Central memory CD8-positive, alpha-beta T cell (primary cell): ENCODE data around the gene MED12L.
"Not testable (repeated sequence)": the region's sequence is repeated elsewhere in the genome, so short reads cannot be mapped to it uniquely, and the experiment has no call there.

Experiments used
- ATAC-seq: fragments of 150-1000 bp; cut with Tn5 transposase; replicated peaks from 2 replicates; pipeline ENCODE4 v1.10.0; 2022; ENCODE audit warnings: mild to moderate bottlenecking, moderate FRiP score, moderate number of reproducible peaks; ENCODE audit not compliant: poor library complexity, severe bottlenecking; ENCODE audit errors: extremely low read depth
- DNase-seq, 2 donors: peaks; one replicate each; pipeline ENCODE4 v3.0.0; 2021; ENCODE audit warnings: low spot score in 2 of 2
- H3K27ac Mint-ChIP-seq: one replicate; pipeline ENCODE4 v1.8.0; 2022; ENCODE audit warnings: low read depth, mild to moderate bottlenecking, moderate library complexity, mixed read lengths
- H3K27me3 Mint-ChIP-seq: one replicate; pipeline ENCODE4 v1.8.0; 2022; ENCODE audit warnings: mixed read lengths
- H3K36me3 Mint-ChIP-seq: one replicate; pipeline ENCODE4 v1.8.0; 2022; ENCODE audit warnings: mild to moderate bottlenecking, moderate library complexity, mixed read lengths; ENCODE audit not compliant: insufficient read depth
- H3K4me1 Mint-ChIP-seq: one replicate; pipeline ENCODE4 v1.8.0; 2022; ENCODE audit warnings: mixed read lengths
- H3K4me3 Mint-ChIP-seq: one replicate; pipeline ENCODE4 v1.8.0; 2022; ENCODE audit warnings: mild to moderate bottlenecking, moderate library complexity, mixed read lengths
- H3K9me3 Mint-ChIP-seq: one replicate; pipeline ENCODE4 v1.8.0; 2022; ENCODE audit warnings: mixed read lengths

MED12L gene

GRCh38 chr3:151085227-151085888 lies at the start of gene MED12L:
Gene MED12L (plus strand): TSS chr3:151085664. CDS start chr3:151086927, 1,263 bp downstream.
- Mint-ChIP-seq H3K27me3 (peaks cover 81% of the 10 kb centered on the region), H3K9me3 (no peaks in the 10 kb centered on the region), H3K36me3 (peaks cover 4% of the 10 kb centered on the region), H3K27ac (no peak within 1 kb of the TSS), H3K4me3 (peak within 1 kb of the TSS; percentile 81), H3K4me1 (no peaks in the 10 kb centered on the region)
- no peak for ATAC-seq
- DNase-seq = peak in 1 of 2 donors; percentile 23

GRCh38 chr3:151037746-151038477 lies 47.6 kb upstream of the MED12L start:
- Mint-ChIP-seq H3K4me3 (no peak overlapping the region), H3K9me3 (no peaks in the 10 kb centered on the region), H3K4me1 (no peaks in the 10 kb centered on the region), H3K27me3 (peaks cover 4% of the 10 kb centered on the region), H3K27ac (no peak overlapping the region), H3K36me3 (no peaks in the 10 kb centered on the region)
- no peak for DNase-seq
- ATAC-seq = no peak

- Mint-ChIP-seq H3K27me3 (peaks cover 43% of the 10 kb centered on the region), H3K9me3 (no peaks in the 10 kb centered on the region), H3K27ac (no peak overlapping the region), H3K4me3 (no peak overlapping the region), H3K4me1 (no peaks in the 10 kb centered on the region), H3K36me3 (no peaks in the 10 kb centered on the region)
- no peak for ATAC-seq
- no peak for DNase-seq
Measured at GRCh38 chr3:151044706-151045105, 40.8 kb upstream of the MED12L start.

- DNase-seq = no peak
- Mint-ChIP-seq H3K4me3 (no peak overlapping the region), H3K36me3 (no peaks in the 10 kb centered on the region), H3K27ac (peak overlapping the region; percentile 32), H3K27me3 (peaks cover 50% of the 10 kb centered on the region), H3K4me1 (no peaks in the 10 kb centered on the region), H3K9me3 (no peaks in the 10 kb centered on the region)
- ATAC-seq = no peak
Measured at GRCh38 chr3:151047636-151048035, 37.8 kb upstream of the MED12L start.

GRCh38 chr3:151051533-151051932 lies 33.9 kb upstream of the MED12L start:
- DNase-seq (no peak), ATAC-seq (no peak)
- Mint-ChIP-seq H3K9me3 (no peaks in the 10 kb centered on the region), H3K27me3 (peaks cover 51% of the 10 kb centered on the region), H3K36me3 (no peaks in the 10 kb centered on the region), H3K4me3 (no peak overlapping the region), H3K27ac (no peak overlapping the region), H3K4me1 (no peaks in the 10 kb centered on the region)

GRCh38 chr3:151052346-151052745 lies 33.1 kb upstream of the MED12L start:
- H3K27me3 Mint-ChIP-seq = peaks cover 50% of the 10 kb centered on the region
- H3K4me3 Mint-ChIP-seq = no peak overlapping the region
- H3K36me3 Mint-ChIP-seq = no peaks in the 10 kb centered on the region
- DNase-seq (no peak), ATAC-seq (no peak)
- no peaks in the 10 kb centered on the region for H3K9me3 Mint-ChIP-seq
- no peaks in the 10 kb centered on the region for H3K4me1 Mint-ChIP-seq
- no peak overlapping the region for H3K27ac Mint-ChIP-seq

- ATAC-seq (no peak), DNase-seq (no peak)
- Mint-ChIP-seq H3K9me3 (no peaks in the 10 kb centered on the region), H3K36me3 (no peaks in the 10 kb centered on the region), H3K4me1 (no peaks in the 10 kb centered on the region), H3K4me3 (no peak overlapping the region), H3K27ac (no peak overlapping the region), H3K27me3 (peaks cover 54% of the 10 kb centered on the region)
Measured at GRCh38 chr3:151052756-151053155, 32.7 kb upstream of the MED12L start.

- DNase-seq = no peak
- Mint-ChIP-seq H3K27me3 (peaks cover 47% of the 10 kb centered on the region), H3K27ac (no peak overlapping the region), H3K4me1 (no peaks in the 10 kb centered on the region), H3K4me3 (no peak overlapping the region), H3K36me3 (no peaks in the 10 kb centered on the region), H3K9me3 (no peaks in the 10 kb centered on the region)
- ATAC-seq = no peak
Measured at GRCh38 chr3:151058740-151059139, 26.7 kb upstream of the MED12L start.

- no peak overlapping the region for H3K4me3 Mint-ChIP-seq
- H3K9me3 Mint-ChIP-seq = no peaks in the 10 kb centered on the region
- H3K27me3 Mint-ChIP-seq = peaks cover 37% of the 10 kb centered on the region
- no peaks in the 10 kb centered on the region for H3K4me1 Mint-ChIP-seq
- DNase-seq (no peak), ATAC-seq (no peak)
- H3K27ac Mint-ChIP-seq = no peak overlapping the region
- no peaks in the 10 kb centered on the region for H3K36me3 Mint-ChIP-seq
Measured at GRCh38 chr3:151062611-151063010, 22.9 kb upstream of the MED12L start.

- H3K36me3 Mint-ChIP-seq = no peaks in the 10 kb centered on the region
- H3K4me3 Mint-ChIP-seq = no peak overlapping the region
- DNase-seq (no peak), ATAC-seq (no peak)
- H3K4me1 Mint-ChIP-seq = no peaks in the 10 kb centered on the region
- no peak overlapping the region for H3K27ac Mint-ChIP-seq
- H3K27me3 Mint-ChIP-seq = peaks cover 27% of the 10 kb centered on the region
- no peaks in the 10 kb centered on the region for H3K9me3 Mint-ChIP-seq
Measured at GRCh38 chr3:151067158-151067557, 18.3 kb upstream of the MED12L start.

GRCh38 chr3:151072842-151073241 lies 12.6 kb upstream of the MED12L start:
- not testable (repeated sequence) for H3K4me3 Mint-ChIP-seq, H3K36me3 Mint-ChIP-seq, H3K27ac Mint-ChIP-seq, H3K4me1 Mint-ChIP-seq, DNase-seq, H3K9me3 Mint-ChIP-seq, ATAC-seq, H3K27me3 Mint-ChIP-seq

- no peak for ATAC-seq
- no peak overlapping the region for H3K4me3 Mint-ChIP-seq
- no peaks in the 10 kb centered on the region for H3K36me3 Mint-ChIP-seq
- H3K27me3 Mint-ChIP-seq = peaks cover 10% of the 10 kb centered on the region
- H3K27ac Mint-ChIP-seq = no peak overlapping the region
- no peaks in the 10 kb centered on the region for H3K9me3 Mint-ChIP-seq
- no peaks in the 10 kb centered on the region for H3K4me1 Mint-ChIP-seq
- no peak for DNase-seq
Measured at GRCh38 chr3:151074256-151074655, 11.2 kb upstream of the MED12L start.

- H3K27ac Mint-ChIP-seq = no peak overlapping the region
- H3K4me1 Mint-ChIP-seq = no peaks in the 10 kb centered on the region
- no peak overlapping the region for H3K4me3 Mint-ChIP-seq
- H3K27me3 Mint-ChIP-seq = peaks cover 26% of the 10 kb centered on the region
- H3K9me3 Mint-ChIP-seq = no peaks in the 10 kb centered on the region
- ATAC-seq (no peak), DNase-seq (no peak)
- H3K36me3 Mint-ChIP-seq = no peaks in the 10 kb centered on the region
Measured at GRCh38 chr3:151075869-151076562, 9.4 kb upstream of the MED12L start.
